ENCODE data around the gene PIK3AP1.

The PIK3AP1 gene

GRCh38 chr10:96585736-96586418, 134.4 kb downstream of the PIK3AP1 start:
- H2AFZ ChIP-seq (ENCODE audit: low read depth, low read length, severe bottlenecking): no peak overlapping the region
- TF ChIP-seq, protein P1, sequence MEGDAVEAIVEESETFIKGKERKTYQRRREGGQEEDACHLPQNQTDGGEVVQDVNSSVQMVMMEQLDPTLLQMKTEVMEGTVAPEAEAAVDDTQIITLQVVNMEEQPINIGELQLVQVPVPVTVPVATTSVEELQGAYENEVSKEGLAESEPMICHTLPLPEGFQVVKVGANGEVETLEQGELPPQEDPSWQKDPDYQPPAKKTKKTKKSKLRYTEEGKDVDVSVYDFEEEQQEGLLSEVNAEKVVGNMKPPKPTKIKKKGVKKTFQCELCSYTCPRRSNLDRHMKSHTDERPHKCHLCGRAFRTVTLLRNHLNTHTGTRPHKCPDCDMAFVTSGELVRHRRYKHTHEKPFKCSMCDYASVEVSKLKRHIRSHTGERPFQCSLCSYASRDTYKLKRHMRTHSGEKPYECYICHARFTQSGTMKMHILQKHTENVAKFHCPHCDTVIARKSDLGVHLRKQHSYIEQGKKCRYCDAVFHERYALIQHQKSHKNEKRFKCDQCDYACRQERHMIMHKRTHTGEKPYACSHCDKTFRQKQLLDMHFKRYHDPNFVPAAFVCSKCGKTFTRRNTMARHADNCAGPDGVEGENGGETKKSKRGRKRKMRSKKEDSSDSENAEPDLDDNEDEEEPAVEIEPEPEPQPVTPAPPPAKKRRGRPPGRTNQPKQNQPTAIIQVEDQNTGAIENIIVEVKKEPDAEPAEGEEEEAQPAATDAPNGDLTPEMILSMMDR (IDR thresholded peaks at IDR 0.05; ENCODE audit: insufficient read depth, low read length, poor library complexity, severe bottlenecking): no peak
- TF ChIP-seq EZH2phosphoT487 (conservative IDR thresholded peaks at IDR 0.05; ENCODE audit: low read length): no peak
- H3K79me2 ChIP-seq (ENCODE audit: insufficient read depth, low read length): peaks cover 57% of the 10 kb centered on the region
- H3K9ac ChIP-seq (ENCODE audit: low read length): peak overlapping the region; percentile 91
- no peaks in the 10 kb centered on the region for H3K9me2 ChIP-seq (replicated peaks; ENCODE audit: insufficient read depth, low read length)
- H3F3A ChIP-seq (ENCODE audit: insufficient read depth): peaks cover 45% of the 10 kb centered on the region
- H3K4me3 ChIP-seq (ENCODE audit: insufficient read depth, low read length, poor library complexity, severe bottlenecking): peak overlapping the region; percentile 81
- no peaks in the 10 kb centered on the region for H3K36me3 ChIP-seq (ENCODE audit: low read length)
- no peaks in the 10 kb centered on the region for H3K9me3 ChIP-seq (ENCODE audit: insufficient read depth, low read length)
- H3K27ac ChIP-seq (ENCODE audit: low read depth, low read length): peak overlapping the region; percentile 85
- peaks cover 13% of the 10 kb centered on the region; the same call in 1 of the 2 replicates for H4K20me1 ChIP-seq (ENCODE audit: low read depth, low read length)
- peak overlapping the region; percentile 99 for H3K4me2 ChIP-seq (ENCODE audit: low read depth, low read length, poor library complexity, severe bottlenecking)
- no peaks in the 10 kb centered on the region for H3K27me3 ChIP-seq (ENCODE audit: low read length)

DNA sequence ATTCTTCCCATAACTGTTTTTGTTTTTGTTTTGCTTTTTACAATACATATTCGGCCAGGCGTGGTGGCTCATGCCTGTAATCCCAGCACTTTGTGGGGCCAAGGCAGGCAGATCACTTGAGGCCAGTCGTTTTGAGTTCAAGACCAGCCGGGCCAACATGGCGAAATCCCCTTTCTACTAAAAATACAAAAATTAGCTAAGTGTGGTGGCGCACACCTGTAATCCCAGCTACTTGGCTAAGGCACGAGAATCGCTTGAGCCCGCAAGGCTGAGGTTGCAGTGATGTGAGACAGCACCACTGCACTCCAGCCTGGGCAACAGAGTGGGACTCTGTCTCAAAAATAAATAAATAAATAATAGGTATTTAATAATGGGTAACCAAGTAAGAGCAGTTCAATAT, 135.8 kb downstream of the PIK3AP1 start:
- Histone ChIP-seq H3F3A (ENCODE audit: insufficient read depth) (peaks cover 34% of the 10 kb centered on the region), H3K79me2 (ENCODE audit: insufficient read depth, low read length) (peaks cover 71% of the 10 kb centered on the region), H3K9me3 (ENCODE audit: insufficient read depth, low read length) (no peaks in the 10 kb centered on the region), H2AFZ (ENCODE audit: low read depth, low read length, severe bottlenecking) (no peak overlapping the region), H3K4me2 (ENCODE audit: low read depth, low read length, poor library complexity, severe bottlenecking) (peak overlapping the region; percentile 99), H3K9me2 (replicated peaks; ENCODE audit: insufficient read depth, low read length) (no peaks in the 10 kb centered on the region), H3K9ac (ENCODE audit: low read length) (no peak overlapping the region), H3K4me3 (ENCODE audit: insufficient read depth, low read length, poor library complexity, severe bottlenecking) (no peak overlapping the region), H3K27ac (ENCODE audit: low read depth, low read length) (no peak overlapping the region), H3K36me3 (ENCODE audit: low read length) (no peaks in the 10 kb centered on the region), H4K20me1 (ENCODE audit: low read depth, low read length) (peaks cover 17% of the 10 kb centered on the region; the same call in 1 of the 2 replicates), H3K27me3 (ENCODE audit: low read length) (no peaks in the 10 kb centered on the region)
- TF ChIP-seq, protein P1 (IDR thresholded peaks at IDR 0.05; ENCODE audit: insufficient read depth, low read length, poor library complexity, severe bottlenecking): no peak
- no peak for TF ChIP-seq EZH2phosphoT487 (conservative IDR thresholded peaks at IDR 0.05; ENCODE audit: low read length)

DNA sequence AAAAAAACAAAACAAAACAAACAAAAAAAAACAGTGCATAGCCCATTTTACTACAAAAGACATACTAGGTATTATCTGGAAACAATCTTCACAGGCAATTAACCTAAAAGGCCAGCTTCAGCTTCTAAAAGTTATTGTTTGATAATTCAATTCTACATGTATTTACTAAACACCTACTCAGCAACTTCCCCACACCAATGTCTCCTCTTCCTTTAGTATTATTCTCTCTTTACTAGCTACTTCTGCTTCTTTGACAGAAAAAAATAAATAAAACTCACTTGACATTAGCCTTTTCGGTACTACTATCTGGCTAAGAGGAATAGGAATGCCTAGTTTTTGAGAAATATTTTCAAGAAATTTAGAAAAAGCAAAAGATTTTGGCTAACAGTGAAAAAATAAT, 136.3 kb downstream of the PIK3AP1 start:
- H3K79me2 ChIP-seq (ENCODE audit: insufficient read depth, low read length): peaks cover 76% of the 10 kb centered on the region
- peak overlapping the region; percentile 99 for H3K4me2 ChIP-seq (ENCODE audit: low read depth, low read length, poor library complexity, severe bottlenecking)
- TF ChIP-seq, protein P1 (IDR thresholded peaks at IDR 0.05; ENCODE audit: insufficient read depth, low read length, poor library complexity, severe bottlenecking): no peak
- TF ChIP-seq EZH2phosphoT487 (conservative IDR thresholded peaks at IDR 0.05; ENCODE audit: low read length): no peak
- H2AFZ ChIP-seq (ENCODE audit: low read depth, low read length, severe bottlenecking): no peak overlapping the region
- H3K27ac ChIP-seq (ENCODE audit: low read depth, low read length): no peak overlapping the region; the same call in 1 of the 2 replicates
- H3K4me3 ChIP-seq (ENCODE audit: insufficient read depth, low read length, poor library complexity, severe bottlenecking): no peak overlapping the region
- H3K9me3 ChIP-seq (ENCODE audit: insufficient read depth, low read length): no peaks in the 10 kb centered on the region
- no peaks in the 10 kb centered on the region for H3K36me3 ChIP-seq (ENCODE audit: low read length)
- H3F3A ChIP-seq (ENCODE audit: insufficient read depth): peaks cover 29% of the 10 kb centered on the region
- peaks cover 21% of the 10 kb centered on the region for H4K20me1 ChIP-seq (ENCODE audit: low read depth, low read length)
- no peaks in the 10 kb centered on the region for H3K27me3 ChIP-seq (ENCODE audit: low read length)
- H3K9me2 ChIP-seq (replicated peaks; ENCODE audit: insufficient read depth, low read length): no peaks in the 10 kb centered on the region
- H3K9ac ChIP-seq (ENCODE audit: low read length): no peak overlapping the region
